NCI-H1048 (cell line): ENCODE results near the gene SKA2.
"Not testable (repeated sequence)": the region's sequence is repeated elsewhere in the genome, so short reads cannot be mapped to it uniquely, and the experiment has no call there.

ENCODE experiments used
- DNase-seq: peaks from one replicate; lab custom pipeline; 2025; lab: John Stamatoyannopoulos, UW

Gene SKA2

GRCh38 chr17:59151591-59151990 lies 3.4 kb downstream of the SKA2 start:
- no peak for DNase-seq

GRCh38 chr17:59151006-59151405 lies 4.0 kb downstream of the SKA2 start:
- DNase-seq, result no peak

DNA sequence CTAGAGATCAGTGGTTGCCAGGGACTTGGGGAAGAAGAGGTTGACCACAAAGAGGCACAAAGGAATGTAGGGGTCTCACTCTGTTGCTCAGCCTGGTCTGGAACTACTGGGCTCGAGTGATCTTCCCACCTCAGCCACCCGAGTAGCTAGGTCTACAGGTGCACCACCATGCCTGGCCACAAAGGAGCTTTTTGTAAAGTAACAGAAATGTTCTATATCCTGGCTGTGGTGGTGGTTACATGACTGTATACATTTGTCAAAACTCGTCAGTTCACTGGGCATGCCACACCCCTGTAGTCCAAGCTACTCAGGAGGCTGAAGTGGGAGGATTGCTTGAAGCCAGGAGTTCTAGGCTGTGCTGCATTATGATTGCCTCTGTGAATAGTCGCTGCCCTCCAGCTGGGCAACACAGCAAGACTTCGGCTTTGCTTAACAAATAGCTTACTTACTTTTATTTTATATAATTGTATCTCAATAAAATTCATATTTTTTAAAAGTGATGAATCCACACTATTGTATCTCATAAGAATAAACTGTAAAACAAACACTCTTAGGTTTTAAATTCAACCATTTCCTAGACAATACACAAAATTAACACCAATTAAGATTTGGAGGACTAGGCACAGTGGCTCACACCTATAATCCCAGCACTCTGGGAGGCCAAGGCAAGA lies 5.0 kb downstream of the SKA2 start:
- DNase-seq, result no peak

- DNase-seq, result no peak
These were observed 5.9 kb downstream of the SKA2 start for GRCh38 chr17:59149051-59149450.

GRCh38 chr17:59145571-59146096 lies 9.4 kb downstream of the SKA2 start:
- DNase-seq, result no peak

GRCh38 chr17:59141860-59142259 lies 13.1 kb downstream of the SKA2 start:
- DNase-seq, result no peak

DNA sequence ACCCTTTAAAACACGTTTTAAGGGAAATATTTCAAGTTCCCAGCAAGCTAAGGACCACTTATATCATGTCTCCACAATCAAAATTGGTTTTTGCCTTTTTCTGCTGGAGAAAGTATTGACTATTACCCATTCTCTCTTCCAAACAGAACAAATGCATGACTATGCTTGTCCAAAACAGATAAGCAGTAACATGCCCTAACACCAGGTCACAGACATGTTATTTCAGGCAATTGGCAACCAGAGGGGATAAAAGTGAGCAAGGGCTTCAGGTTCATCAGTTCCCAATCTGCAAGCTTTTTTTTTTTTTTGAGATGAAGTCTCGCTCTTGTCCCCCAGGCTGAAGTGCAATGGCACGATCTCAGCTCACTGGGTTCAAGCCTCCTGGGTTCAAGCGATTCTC lies 15.0 kb downstream of the SKA2 start:
- no peak for DNase-seq

DNA sequence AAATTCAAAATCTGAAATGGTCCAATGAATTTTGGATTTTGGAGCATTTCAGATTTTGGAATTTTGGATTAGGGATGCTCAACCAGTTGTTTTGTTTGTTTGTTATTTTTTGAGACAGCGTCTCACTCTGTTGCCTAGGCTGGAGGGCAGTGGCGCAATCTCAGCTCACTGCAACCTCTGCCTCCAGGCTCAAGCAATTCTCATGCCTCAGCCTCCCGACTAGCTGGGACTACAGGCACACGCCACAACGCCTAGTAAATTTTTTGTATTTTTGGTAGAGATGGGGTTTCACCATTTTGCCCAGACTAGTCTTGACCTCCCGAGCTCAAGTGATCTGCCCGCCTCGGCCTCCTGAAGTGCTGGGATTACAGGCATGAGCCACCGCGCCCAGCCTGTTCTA lies 16.6 kb downstream of the SKA2 start:
- DNase-seq, result not testable (repeated sequence)

GRCh38 chr17:59131131-59131530 lies 23.9 kb downstream of the SKA2 start:
- no peak for DNase-seq

GRCh38 chr17:59129814-59130213 lies 25.2 kb downstream of the SKA2 start:
- DNase-seq, result no peak

- no peak for DNase-seq
These were observed 28.1 kb downstream of the SKA2 start for GRCh38 chr17:59126809-59127417.

- DNase-seq, result no peak
These were observed 30.3 kb downstream of the SKA2 start for GRCh38 chr17:59124665-59125064.

- no peak for DNase-seq
These were observed 33.0 kb downstream of the SKA2 start for GRCh38 chr17:59121901-59122480.

- DNase-seq, result no peak
These were observed 39.5 kb downstream of the SKA2 start for GRCh38 chr17:59115474-59115873.

DNA sequence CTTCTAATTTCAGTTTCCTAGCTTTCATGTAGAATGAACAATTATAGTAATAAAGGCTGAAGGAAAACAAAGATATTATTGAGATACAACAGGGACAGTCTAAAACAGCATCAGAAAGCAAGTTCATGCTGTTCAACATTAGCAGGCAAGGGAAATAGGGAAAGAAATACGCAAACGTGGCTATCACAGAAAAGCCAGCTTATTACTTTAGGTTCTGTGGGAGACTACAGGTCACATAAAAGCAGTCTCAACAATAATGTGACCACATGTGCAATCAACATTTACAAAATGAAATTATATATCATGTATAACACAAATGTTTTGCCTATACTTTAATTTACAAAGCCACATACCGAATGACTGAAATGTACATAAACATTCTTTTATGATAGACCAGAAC lies 43.4 kb downstream of the SKA2 start:
- DNase-seq, result no peak

DNA sequence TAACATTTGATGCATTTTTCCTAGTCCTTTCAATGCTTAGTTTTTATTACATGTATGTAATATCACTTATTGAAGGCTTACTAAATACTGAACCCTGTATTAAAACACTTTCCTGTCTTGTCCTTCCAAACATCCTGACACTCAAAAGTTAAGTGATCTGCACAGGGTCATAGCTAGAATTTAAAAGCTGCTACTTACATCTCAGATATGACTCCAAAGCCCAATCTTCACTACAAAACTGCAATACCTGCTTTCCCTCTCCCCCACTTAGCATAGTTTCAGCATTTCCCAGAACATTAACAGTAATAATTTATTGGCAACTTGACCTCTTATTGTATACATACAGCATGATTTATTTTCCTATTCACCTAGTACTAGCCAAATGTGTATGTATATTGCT lies 44.0 kb downstream of the SKA2 start:
- DNase-seq, result no peak

- DNase-seq, result no peak
These were observed 46.4 kb downstream of the SKA2 start for GRCh38 chr17:59108400-59109102.

DNA sequence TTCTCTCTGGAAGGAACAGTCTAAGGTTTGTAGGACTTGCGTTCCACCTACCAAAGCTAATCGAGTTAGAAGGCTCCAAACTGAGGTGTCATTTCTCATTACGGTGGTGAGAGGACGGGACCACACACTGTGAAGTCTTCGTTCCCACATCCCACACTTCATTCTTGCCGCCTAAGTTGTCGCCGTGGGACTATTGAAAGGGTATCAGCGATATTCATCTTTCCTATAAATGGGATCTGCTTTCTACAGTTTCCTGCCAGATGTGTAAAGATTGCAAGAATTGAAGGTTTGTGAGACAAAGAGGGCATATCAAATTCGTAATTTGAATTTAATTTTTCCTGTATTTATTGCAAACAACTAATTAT lies 47.7 kb downstream of the SKA2 start:
- DNase-seq, result no peak

- peak; percentile 94 for DNase-seq
These were observed 48.3 kb downstream of the SKA2 start, which contains the start of gene TRIM37 for GRCh38 chr17:59106463-59107305. TRIM37 (minus strand) TSS chr17:59106880; CDS start chr17:59106461, 419 bp downstream.

DNA sequence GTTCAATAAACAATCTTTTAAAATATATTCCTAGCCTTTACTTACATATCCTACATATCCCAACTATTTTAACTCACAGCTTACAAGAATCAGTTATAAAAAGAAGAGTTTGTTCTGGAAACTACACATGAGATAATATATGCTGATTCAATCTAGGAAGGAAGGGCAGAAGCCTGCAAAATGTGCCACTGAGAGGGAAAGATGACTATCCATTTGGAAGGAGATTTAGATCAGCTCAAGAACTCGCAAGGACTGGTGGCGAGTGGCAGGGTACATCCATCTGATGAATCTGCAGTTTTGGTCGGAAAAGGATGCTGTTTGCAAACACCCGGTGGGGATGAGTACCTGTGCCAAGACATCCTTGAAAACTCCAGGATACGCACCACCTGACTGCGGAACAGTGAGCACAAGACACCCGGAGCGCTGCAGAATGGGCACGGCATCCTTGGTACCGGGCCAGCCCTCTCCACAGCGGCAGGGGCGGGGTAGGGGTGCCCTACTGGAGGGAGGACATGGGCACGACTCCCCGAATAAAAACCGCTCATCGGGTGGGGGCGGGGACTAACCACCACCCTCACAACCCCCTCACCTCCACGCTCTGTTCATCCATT lies 49.0 kb downstream of the SKA2 start:
- no peak for DNase-seq

- DNase-seq, result no peak
These were observed 53.8 kb downstream of the SKA2 start for GRCh38 chr17:59101178-59101577.
